GM21737 (cell line): ENCODE measurements around the gene ZNF219.

ENCODE experiments used
- ATAC-seq: cut with Tn5 transposase; IDR thresholded peaks from one replicate; pipeline ENCODE4 v1.9.1; 2021; ENCODE audit warnings: mild to moderate bottlenecking, moderate library complexity; ENCODE audit not compliant: unreplicated experiment

The ZNF219 gene

DNA sequence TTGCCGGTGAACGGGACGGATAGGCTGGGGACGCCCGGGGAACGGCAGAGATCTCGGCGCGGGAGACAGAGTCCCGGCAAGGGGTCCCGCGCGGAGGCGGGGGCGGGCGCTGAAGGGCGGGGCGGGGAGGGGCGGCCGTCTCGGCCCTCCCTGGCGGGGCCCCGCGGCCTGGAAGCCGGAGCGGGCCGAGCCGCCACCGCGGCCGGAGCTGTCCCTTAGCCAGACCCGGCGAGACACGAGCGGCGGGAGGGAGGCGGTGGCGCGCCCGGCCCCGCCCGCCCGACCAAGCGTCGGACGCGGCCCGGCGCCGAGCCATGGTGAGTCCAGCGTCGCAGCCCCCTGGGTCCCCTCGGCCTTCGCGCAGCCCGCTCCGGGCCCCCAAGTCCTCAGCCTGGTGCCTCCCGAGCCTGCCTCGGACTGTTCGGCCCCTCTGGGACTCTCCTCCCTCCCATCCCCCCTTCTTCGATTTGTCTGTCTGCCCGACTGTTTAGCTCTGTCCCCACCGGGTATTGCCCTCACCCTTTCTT lies 28.3 kb downstream of the ZNF219 start, which contains the start of gene ARHGEF40:
Gene ARHGEF40, plus strand, starts transcription at position 222 of the 527 bp plus-strand sequence. Its CDS starts 93 bp downstream, at position 315.
- no peak for ATAC-seq

GRCh38 chr14:21069388-21070082 lies 28.9 kb downstream of the ZNF219 start:
- no peak for ATAC-seq

GRCh38 chr14:21068521-21069387 lies 29.7 kb downstream of the ZNF219 start:
- no peak for ATAC-seq

GRCh38 chr14:21066882-21067502 lies 31.5 kb downstream of the ZNF219 start:
- ATAC-seq, result no peak

GRCh38 chr14:21063479-21063878 lies 35.0 kb downstream of the ZNF219 start:
- no peak for ATAC-seq

- ATAC-seq, result no peak
Observed at GRCh38 chr14:21061347-21061668, 37.1 kb downstream of the ZNF219 start.

DNA sequence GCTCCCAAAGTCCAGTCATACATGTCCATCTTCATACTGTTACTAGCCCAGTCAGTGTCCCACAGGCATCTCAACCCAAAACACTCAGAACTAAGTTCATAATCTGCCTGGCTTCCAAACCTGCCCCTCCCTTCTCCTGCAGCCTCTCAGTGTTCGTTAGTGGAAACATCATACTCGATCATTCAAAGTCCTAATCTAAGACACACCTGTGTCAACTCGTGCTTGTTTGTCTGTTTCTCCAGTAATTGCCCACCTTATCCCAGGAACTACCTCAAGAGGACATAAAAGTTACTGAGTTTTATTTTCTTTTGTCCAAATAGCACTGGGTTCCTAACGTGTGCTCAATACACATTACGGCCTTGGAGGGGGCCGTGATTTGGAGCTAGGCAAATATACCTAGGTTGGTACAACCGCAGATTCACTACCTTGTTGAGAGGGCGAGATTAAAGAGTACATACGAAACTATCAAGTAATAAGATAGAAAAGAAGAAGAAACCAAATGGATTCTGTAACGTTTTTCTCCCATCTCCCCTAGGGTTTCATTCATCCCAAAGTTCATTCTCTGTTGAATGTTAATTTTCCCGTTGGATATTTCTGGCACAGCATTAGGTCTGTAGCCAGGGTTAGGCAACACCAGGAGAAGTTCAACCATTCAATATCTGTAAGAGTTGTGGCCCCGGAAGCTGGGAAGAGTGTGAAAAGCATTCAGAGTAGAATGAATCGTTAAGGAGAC lies 37.7 kb downstream of the ZNF219 start:
- ATAC-seq, result no peak

- no peak for ATAC-seq
Observed at GRCh38 chr14:21059842-21060613, 38.4 kb downstream of the ZNF219 start.

- ATAC-seq, result no peak
Observed at GRCh38 chr14:21058903-21059302, 39.6 kb downstream of the ZNF219 start.

- ATAC-seq, result no peak
Observed at GRCh38 chr14:21057803-21058675, 40.4 kb downstream of the ZNF219 start, which contains the start of gene RNASE8. Gene RNASE8, plus strand, starts transcription at chr14:21057822. Its CDS starts 71 bp downstream, at chr14:21057893.

DNA sequence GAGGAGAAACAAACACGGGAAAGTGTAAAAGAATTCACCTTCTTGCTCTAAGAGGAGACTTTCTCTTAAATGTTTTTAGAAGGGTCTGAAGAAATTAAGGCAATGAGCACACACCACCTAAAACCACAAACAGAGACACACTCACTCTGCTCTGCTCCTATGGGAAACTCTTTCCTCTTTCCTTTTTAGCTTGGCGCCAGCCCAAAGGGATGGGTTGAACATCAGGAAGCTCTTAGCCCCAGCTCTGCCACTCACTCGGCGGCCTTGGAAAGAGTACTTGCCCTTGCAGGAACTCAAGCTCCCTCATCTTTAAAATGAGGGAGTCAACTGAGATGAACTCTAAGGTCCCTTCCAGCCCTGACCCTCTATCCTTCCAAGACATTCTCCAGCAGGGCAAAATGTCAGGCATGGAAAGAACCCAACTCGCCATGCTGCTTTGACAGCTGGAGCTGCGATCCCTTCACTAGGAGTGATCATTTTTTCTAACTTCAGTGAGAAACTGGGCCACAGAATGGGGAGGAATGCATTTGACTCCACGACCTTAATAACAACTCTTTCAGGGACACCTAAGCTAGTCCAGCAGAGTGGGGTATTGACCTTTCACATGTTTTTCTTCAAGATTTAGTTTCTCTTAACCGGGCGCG lies 41.8 kb downstream of the ZNF219 start:
- ATAC-seq, result no peak

- ATAC-seq, result no peak
Observed at GRCh38 chr14:21055432-21056117, 42.9 kb downstream of the ZNF219 start.

GRCh38 chr14:21054768-21055145 lies 43.7 kb downstream of the ZNF219 start:
- no peak for ATAC-seq

GRCh38 chr14:21054123-21054767 lies 44.2 kb downstream of the ZNF219 start:
- ATAC-seq, result no peak

DNA sequence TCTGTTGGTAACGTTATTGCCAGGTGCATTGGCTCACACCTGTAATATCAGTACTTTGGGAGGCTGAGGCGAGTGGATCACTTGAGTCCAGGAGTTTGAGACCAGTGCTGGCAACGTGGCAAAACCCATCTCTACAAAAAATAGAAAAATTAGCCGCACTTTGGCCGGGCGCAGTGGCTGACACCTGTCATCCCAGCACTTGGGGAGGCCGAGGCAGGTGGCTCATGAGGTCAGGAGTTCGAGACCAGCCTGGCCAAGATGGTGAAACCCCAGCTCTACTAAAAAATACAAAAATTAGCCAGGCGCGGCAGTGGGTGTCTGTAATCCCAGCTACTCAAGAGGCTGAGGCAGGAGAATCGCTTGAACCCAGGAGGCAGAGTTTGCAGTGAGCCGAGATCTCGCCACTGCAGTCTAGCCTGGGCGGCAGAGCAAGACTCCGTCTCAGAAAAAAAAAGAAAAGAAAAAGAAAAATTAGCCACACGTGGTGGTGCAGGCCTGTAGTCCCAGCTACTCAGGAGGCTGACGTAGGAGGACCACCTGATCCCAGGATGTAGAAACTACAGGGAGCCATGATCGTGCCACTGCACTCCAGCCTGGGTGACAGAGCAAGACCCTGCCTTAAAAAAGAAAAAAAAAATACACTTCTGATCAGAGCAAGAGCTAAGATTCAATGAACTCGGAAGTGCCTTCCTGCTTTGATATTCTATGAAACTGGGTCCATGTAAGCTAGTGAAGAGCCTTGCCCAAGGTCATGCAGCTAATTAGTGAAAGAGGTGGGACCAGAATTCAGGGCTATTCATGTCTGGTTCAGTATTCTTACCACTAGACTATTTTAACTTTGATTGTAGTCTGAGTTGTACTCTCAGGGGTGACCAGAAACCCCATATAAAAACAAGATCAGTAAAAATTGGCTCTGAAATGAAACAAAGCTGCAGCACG lies 45.0 kb downstream of the ZNF219 start:
- ATAC-seq, result no peak

GRCh38 chr14:21050597-21050996 lies 47.9 kb downstream of the ZNF219 start:
- no peak for ATAC-seq
